GM13977 (cell line): Measurements from ENCODE around the gene SIGLEC10.
"Not testable (repeated sequence)": the region's sequence is repeated elsewhere in the genome, so short reads cannot be mapped to it uniquely, and the experiment has no call there.

ENCODE experiments used
- DNase-seq: peaks from one replicate; pipeline ENCODE4 v3.0.0; 2012; ENCODE audit warnings: low spot score
- in situ Hi-C: fragments of 300-500 bp; cut with MboI; formaldehyde crosslinking; loops from one replicate; pipeline ENCODE4 v1.12.0; 2022; ENCODE audit warnings: low sequenced_read_pairs, low pct_unique_long_range_greater_than_20kb, mixed read lengths, inconsistent platforms; ENCODE audit not compliant: unreplicated experiment
- TF ChIP-seq, protein P1 (sequence below): IDR thresholded peaks from 2 replicates; pipeline ENCODE4 v1.5.1; 2012; ENCODE audit warnings: mild to moderate bottlenecking, control low read depth; ENCODE audit not compliant: insufficient read depth; ENCODE audit errors: extremely low read depth, missing control alignments

The SIGLEC10 gene

DNA sequence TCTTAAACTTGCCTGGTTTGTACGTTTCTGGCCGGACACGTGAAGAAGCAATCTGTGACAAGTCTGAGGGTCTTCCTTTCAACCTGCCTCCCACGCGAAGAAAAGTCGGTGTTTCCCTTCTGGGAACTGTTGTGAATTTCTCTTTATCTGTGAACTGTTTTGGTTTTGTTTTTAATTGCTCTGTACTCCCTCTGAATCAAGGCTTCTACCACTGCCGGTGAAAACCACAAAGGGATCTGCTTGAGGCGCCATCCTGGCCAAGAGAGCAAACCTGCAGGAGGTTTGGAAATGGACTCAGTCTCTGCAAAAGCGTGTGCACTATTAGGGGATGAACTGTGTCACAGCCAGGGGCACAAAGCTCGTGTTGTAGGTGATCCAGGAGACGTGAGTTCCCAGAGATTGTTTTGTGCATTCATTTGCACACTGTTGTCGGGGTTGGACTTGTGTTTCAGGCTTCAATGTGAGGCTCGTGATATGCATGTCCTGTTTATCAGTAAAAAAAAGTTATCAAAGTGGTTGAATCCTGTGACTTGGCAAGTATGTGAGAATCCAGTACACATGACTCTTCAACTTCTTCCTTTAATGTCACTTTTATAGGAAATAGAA is 31.1 kb upstream of the SIGLEC10 start:
- TF ChIP-seq, protein P1, sequence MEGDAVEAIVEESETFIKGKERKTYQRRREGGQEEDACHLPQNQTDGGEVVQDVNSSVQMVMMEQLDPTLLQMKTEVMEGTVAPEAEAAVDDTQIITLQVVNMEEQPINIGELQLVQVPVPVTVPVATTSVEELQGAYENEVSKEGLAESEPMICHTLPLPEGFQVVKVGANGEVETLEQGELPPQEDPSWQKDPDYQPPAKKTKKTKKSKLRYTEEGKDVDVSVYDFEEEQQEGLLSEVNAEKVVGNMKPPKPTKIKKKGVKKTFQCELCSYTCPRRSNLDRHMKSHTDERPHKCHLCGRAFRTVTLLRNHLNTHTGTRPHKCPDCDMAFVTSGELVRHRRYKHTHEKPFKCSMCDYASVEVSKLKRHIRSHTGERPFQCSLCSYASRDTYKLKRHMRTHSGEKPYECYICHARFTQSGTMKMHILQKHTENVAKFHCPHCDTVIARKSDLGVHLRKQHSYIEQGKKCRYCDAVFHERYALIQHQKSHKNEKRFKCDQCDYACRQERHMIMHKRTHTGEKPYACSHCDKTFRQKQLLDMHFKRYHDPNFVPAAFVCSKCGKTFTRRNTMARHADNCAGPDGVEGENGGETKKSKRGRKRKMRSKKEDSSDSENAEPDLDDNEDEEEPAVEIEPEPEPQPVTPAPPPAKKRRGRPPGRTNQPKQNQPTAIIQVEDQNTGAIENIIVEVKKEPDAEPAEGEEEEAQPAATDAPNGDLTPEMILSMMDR: no peak
- no peak for DNase-seq
- in situ Hi-C loops: no loop called here

DNA sequence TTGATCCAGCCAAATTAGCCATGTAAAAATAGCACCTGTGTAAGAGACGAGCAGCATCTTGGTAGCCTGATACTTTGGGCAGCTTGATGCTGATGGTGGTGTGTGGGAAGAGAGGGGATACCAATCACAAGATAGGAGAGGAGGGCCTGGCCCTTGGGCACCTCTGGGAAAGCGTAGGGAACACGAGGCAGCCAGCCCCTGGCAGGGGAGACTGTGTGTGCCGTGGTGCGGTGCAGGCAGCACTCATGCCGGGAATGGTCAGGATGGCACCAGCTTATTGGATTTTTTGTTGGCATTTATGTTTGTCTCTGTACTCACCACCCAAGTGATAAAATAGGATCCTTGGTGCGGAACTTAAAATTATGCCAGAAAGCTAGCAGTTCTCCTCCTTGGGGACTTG is 30.6 kb upstream of the SIGLEC10 start:
- in situ Hi-C loops: no loop called here
- DNase-seq: no peak
- TF ChIP-seq, protein P1: no peak

DNA sequence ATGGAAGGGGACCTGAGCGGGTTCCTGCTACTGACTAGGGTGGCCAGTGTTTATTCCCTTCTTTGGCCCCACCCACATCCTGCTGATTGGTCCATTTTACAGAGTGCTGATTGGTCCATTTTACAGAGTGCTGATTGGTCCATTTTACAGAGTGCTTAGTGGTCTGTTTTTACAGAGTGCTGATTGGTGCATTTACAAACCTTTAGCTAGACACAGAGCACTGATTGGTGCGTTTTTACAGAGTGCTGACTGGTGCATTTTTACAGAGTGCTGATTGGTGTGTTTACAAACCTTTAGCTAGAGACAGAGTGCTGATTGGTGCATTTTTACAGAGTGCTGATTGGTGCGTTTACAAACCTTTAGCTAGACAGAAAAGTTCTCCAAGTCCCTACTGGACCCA is 30.1 kb upstream of the SIGLEC10 start:
- in situ Hi-C loops, DNase-seq: not testable (repeated sequence)

DNA sequence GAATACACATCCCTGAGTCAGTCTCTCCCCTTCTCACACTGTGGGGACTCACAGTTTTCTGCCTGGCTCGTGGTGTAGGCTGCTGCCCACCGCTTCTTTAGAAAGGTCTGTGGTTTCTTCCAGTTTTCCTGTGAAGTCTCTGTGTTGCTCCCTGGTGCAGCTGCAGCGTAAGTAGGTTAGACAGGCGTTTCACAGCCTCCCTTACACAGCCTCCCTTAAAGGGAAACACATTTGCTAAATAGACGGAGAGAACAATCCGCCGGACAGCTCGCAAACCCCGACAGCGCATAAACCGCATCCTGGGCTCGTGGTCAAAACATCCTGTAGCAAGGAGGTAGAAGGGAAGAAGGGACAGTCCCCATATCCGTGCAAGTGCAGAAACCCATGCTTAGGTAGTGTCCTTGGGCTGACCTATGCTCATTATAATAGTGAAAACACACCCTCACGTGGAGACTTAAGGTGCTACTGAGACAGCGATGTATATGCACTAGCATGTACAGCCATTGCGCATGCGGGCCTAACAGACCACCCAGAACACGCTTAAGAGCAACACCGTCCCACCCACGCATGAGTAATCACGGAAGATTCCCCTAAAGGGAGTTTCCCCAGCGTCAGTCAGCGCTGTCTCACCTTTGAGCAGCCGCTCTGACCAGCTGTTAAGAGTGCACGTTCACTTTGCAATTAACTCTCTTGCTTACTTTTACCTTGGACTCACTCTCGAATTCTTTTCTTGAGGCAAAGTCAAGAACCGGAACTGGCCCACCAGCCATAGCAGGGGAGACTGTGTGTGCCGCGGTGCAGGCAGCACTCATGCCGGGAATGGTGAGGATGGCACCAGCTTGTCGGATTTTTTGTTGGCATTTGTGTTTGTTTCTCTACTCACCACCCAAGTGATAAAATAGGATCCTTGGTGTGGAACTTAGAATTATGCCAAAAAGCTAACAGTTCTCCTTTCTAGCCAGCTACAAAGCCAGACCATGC is 24.3 kb upstream of the SIGLEC10 start:
- in situ Hi-C loops: no loop called here
- DNase-seq: peak; percentile 73
- TF ChIP-seq, protein P1: no peak

DNA sequence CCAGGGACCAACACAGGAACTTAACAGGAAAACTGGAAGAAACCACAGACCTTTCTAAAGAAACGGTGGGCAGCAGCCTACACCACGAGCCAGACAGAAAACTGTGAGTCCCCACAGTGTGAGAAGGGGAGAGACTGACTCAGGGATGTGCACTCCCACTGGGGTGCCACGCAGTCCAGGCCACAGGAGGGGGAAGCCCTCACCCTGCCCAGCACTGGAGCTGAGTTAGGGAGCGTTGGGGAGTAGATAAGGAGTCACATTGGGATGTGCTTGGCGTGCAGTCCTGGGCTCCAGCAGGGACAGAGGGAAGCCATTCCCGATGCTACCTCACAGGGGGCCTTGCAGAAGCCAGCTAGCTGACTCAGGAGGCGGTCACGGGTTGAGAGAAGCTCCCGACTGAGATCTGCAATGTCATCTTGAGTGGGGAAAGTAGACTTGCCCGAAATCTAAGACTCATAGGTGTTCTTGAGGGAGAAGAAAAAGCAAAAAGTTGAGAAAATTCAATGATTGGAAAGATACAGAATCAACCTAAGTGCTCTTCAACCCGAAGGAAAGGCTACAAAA is 23.5 kb upstream of the SIGLEC10 start:
- in situ Hi-C loops: no loop called here
- no peak for DNase-seq
- TF ChIP-seq, protein P1: no peak

DNA sequence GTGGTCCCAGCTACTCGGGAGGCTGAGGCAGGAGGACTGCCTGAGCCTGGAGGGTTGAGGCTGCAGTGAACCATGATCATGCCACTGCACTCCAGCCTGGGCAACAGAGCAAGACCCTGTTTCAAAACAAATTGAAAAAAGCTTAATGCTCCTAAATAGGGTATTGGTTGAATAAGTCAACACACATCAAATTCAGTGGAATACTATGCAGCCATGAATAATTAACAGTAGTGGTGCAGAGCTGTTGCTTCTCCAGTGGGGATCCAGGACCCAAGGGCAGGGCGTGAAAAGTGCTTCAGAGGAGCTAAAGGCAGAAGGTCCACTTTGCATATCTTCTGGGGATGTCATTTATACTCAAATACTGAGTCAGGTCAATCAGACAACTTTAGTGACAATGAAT is 22.6 kb upstream of the SIGLEC10 start:
- DNase-seq: no peak
- in situ Hi-C loops: no loop called here
- TF ChIP-seq, protein P1: no peak

DNA sequence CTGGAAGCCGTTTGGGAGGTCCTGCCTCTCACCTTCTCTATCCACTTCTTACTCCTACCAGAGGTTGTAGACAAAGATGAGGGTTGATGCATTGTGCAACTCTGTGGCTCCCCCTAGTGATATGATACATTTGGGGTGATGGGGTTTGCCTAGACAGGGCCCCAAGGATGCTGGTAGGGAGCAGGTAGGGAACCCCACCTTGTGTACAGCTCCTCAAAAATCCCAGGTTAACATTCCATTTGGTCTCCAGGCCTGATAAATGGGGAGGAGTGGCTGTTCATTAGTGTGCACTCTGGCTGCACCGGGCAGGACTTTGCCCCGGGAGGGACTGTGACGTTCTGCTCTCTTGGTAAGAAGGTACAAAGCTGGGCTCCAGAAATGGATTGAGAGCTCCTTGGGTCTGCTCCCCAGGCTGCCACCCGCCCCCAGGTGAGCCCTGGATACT is 21.6 kb upstream of the SIGLEC10 start:
- in situ Hi-C loops: loop anchor here (10.0 kb wide), 1 partner anchor 104 kb away; no protein-coding TSS in a partner anchor
- DNase-seq: peak; percentile 51
- TF ChIP-seq, protein P1: peak; percentile 75
